Activated T-cell treated with anti-CD3 and anti-CD28 coated beads, Interleukin-2, amount 50 U/mL, for 1 hour (primary cell): Measurements from ENCODE around the gene IL12RB1.
"Not testable (repeated sequence)": the region's sequence is repeated elsewhere in the genome, so short reads cannot be mapped to it uniquely, and the experiment has no call there.

ENCODE experiments used
- DNase-seq: peaks from one replicate; pipeline ENCODE4 v3.0.0-alpha.2; 2020

IL12RB1 gene

DNA sequence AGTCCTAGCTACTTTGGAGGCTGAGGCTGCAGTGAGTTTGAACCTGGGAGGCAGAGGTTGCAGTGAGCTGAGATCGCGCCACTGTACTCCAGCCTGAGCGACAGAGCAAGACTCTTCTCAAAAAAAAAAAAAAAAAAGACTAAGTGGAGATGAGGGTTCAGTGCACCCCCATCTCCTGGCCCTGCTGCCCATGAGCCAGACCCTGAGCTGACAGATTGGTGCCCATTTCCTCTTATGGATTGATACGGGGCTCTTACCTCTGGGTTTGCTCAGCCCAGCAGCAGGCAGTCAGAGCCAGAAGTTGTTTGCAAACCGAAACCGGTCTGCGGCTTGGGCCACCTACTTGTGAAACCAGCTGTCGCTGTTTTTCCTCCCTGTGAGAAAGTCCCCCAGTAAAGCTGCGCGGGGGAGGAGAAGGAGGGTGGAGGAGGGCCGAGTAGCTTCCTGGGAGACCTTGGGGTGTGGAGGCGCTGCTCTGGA is 41.9 kb downstream of the IL12RB1 start:
- peak; percentile 78 for DNase-seq

- no peak for DNase-seq
Measured at GRCh38 chr19:18043676-18044075, 43.1 kb downstream of the IL12RB1 start.

GRCh38 chr19:18041054-18041453 is 45.7 kb downstream of the IL12RB1 start:
- no peak for DNase-seq

DNA sequence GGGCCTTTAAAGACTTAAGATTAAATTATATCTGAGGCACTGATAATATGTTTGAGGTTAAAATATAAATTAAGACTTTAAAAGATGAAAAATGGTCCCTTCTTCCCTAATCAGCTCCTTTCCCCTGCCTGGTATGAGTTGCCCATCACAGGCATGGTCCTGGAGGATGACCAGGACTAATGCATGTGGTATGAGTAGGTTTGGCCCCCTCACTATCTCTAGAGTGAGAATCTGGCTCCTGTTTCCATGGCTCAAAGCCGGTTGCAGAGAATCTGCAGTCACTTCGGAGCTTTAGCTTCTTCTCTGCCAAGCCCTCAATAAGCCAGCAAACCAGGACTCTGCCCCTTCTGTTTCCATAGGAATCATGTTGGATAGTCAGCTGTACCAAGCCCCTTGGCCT is 54.6 kb downstream of the IL12RB1 start:
- not testable (repeated sequence) for DNase-seq

- not testable (repeated sequence) for DNase-seq
Measured at GRCh38 chr19:18031401-18031800, 55.3 kb downstream of the IL12RB1 start.

GRCh38 chr19:18029617-18030338 is 57.0 kb downstream of the IL12RB1 start:
- no peak for DNase-seq

DNA sequence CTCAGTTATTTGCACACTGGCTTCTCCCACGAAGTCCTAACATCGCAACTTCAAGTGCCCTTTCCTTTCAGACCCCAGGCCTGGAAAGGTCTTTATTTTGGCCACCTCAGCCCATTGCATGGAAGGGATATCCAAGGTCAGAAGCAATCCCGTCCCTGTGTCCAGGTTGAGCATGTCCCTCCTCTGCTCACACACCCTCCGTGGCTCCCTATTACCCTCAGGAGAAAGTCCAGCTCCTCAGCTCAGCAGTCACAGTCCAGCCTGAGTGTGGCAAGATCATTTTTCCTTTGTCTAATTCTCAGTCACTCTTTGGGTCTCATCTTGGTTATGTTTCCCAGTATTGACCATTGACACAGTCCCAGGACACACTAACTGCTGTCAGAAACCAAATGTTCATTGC is 59.6 kb downstream of the IL12RB1 start:
- DNase-seq = no peak

DNA sequence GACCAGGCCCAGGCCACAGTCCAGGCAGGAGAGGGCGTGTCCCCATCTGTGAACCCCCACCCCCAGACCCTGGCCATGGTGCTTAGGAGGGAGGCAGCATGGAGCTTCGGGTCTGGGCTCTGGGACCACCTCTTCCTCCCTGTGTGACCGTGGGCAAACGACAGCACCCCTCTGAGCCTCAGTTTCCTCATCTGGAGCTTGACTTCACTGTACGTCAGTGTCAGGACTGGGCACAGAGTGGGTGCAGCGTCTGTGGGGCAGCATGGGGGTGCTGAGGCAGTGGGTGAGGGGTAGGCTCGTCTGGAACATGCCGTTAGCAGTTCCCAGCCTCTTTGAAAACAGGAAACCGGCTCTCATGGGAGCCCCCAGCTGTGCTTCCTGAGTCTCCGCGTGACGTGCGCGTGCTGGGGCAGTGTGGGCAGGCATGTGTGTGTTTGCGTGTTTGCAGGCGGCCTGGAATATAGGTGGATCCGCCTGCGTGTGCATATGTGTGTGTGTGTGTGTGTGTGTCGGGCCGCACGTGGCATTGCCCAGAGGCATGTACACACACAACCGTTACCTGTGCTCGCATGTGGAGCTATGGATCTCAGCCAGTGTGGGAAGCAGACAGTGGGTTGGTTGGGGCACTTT is 63.0 kb downstream of the IL12RB1 start:
- DNase-seq = peak; percentile 77

GRCh38 chr19:18021121-18021755 is 65.5 kb downstream of the IL12RB1 start:
- peak; percentile 80 for DNase-seq

DNA sequence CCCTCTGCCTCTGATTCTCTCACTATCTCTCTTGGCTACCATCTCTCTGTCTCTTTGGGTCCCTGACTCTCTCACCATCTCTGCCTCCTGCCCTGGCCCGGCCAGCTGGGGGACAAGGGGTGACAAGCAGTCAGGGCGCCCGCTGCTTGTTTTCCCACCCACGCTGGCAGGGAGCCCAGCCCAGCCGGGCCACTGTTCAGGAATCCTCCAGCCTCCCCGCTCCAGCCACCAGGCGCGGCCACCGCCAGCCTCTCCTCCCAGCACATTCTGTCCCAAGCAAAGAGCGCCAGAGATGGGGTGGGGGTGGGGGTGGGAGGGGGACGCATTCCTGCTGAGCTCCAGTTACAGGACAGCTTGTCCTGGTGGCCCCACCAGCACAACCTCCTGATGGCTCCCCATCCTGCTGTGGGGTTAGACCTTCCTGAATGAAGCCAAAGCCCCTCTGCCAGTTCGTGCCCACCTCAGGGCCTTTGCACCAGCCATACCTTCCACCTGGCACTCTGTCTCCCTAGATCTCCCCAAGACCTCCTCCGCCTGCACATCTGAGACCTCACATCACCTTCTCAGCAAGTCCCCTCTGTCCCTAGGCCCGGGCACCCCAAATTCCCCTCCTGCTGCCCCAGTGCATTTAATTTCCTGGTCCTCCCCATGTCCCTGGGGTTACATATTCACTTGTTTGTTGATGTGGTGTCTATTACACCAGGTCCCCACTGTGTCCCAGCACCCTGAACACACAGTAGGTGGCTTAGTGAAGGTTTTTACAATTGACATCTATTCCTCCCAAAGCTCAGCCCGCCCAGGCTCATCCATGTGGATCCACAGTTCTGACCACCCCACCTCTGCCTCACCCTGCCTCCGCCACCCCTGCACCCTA is 66.3 kb downstream of the IL12RB1 start:
- no peak for DNase-seq

- no peak for DNase-seq
Measured at GRCh38 chr19:18017275-18018083, 69.3 kb downstream of the IL12RB1 start.

DNA sequence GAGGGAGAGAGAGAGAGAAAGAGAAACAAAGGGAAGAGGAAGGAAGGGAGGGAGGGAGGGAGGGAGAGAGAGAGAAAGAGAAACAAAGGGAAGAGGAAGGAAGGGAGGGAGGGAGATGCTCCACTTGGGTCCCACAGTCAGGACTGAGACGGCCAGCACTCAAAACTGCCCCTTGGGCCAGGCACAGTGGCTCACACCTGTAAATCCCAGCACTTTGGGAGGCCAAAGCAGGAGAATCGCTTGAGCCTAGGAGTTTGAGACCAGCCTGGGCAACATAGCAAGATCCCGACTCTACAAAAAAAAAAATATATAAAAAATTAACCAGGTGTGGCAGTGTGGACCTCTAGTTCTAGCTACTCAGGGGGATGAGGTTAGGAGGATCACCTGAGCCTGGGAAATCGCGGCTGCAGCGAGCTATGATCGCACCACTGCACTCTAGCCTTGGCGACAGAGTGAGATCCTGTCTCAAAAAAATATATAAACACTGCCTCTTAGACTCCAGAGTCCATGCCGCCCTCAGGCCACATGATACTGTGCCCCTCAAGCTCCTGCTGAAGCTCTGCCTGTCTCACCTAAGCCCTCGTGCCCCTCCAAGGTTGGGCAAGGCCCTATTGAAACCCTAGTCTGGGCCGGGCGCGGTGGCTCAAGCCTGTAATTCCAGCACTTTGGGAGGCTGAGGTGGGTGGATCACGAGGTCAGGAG is 70.4 kb downstream of the IL12RB1 start:
- no peak for DNase-seq

GRCh38 chr19:18014197-18014596 is 72.5 kb downstream of the IL12RB1 start:
- peak; percentile 64 for DNase-seq

DNA sequence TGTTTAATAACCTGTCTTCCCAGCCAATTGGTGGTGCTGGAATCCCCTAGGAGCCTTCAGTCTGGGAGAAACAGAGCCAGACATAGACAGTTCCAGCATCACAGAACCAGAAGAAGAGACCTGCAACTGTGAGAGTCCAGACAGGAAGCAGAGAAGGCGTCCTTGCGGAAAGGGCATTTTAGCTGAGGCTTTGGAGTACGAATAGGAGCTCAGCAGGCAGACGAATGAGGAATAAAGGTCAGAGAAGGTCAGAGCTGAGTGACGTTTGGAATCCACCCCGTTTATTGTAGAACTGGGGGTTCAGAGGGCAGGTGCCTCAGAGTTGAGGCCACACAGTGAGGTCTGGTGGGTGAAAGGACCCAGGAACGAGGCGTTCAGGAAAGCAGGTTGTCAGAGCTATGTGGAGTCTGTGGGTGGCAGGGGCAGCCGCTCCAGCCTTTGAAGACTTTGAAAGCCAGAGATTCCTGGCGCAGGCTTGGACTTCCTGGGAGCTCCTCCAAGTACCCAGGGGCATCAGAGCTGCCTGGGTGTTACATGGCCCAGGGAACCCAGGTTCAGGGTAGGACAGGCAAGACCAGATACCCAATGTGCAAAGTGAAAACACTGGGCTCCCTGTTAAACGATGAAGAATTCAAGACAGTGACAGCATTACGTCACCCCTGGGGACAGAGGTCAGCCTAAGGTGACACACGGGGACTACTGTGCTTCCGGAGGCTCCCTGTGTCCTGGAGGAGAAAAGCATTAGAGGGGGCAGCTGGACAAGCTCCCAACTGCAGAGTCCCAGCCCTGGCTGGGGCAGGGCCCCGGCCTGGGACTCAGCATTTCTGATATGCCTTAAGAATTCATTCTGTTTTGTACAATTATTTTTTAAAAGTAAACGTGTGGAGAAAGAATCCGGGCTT is 73.3 kb downstream of the IL12RB1 start:
- no peak for DNase-seq

- DNase-seq = no peak
Measured at GRCh38 chr19:18010149-18010548, 76.6 kb downstream of the IL12RB1 start.

GRCh38 chr19:18009412-18010066 is 77.2 kb downstream of the IL12RB1 start:
- no peak for DNase-seq
